Measurements from ENCODE around the gene VEGFC. TPM values are rescaled to one million over a fixed set of nuclear protein-coding genes. Genes with fewer than 3 reads are reported as not detected.

The VEGFC gene
- polyA plus RNA-seq, 1 donor from 2014 or later: 0.63 TPM

DNA sequence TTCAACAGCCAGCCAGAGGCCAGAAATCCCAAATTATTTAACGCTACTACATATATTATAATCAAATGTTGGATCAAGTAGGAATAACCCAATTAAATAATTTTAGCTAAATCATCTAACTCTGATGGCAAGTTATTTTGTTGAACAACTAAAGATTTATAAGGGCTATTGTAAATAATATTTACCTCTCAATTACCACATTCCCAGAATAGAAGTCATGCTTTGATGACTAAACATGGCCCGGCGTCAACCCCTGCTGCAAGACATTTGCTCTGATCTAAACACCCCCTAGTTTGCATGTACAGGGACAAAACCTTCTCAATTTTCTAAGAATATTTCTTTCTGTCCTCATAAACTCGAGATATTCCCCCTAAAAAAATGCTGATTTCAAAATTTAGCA lies 14.2 kb downstream of the VEGFC start:
- no peaks in the 10 kb centered on the region for H4K20me1 ChIP-seq (ENCODE audit: insufficient read depth)
- no peaks in the 10 kb centered on the region for H3K79me2 ChIP-seq (replicated peaks; ENCODE audit: insufficient read depth, low read length)
- H3K4me2 ChIP-seq (ENCODE audit: low read length): no peak overlapping the region
- no peaks in the 10 kb centered on the region for H3K9me2 ChIP-seq (ENCODE audit: insufficient read depth, low read length)
- H3K36me3 ChIP-seq (ENCODE audit: insufficient read depth, low read length): no peaks in the 10 kb centered on the region
- H3K27ac ChIP-seq (ENCODE audit: low read length): no peak overlapping the region
- no peak overlapping the region for H3K9ac ChIP-seq (ENCODE audit: low read length)
- no peak for TF ChIP-seq TAF1 (IDR thresholded peaks at IDR 0.05; ENCODE audit: low read depth)
- no peak overlapping the region for H2AFZ ChIP-seq (ENCODE audit: low read depth, low read length)
- H3K27me3 ChIP-seq (ENCODE audit: insufficient read depth, low read depth, low read length): no peaks in the 10 kb centered on the region
- no peak overlapping the region for H3K4me3 ChIP-seq (ENCODE audit: low read length)
- no peaks in the 10 kb centered on the region for H3F3A ChIP-seq (ENCODE audit: insufficient read depth, low read length, poor library complexity, severe bottlenecking)
- H3K9me3 ChIP-seq (ENCODE audit: low read length): no peaks in the 10 kb centered on the region

- H3K9ac ChIP-seq (ENCODE audit: low read length): no peak overlapping the region
- no peaks in the 10 kb centered on the region for H3K79me2 ChIP-seq (replicated peaks; ENCODE audit: insufficient read depth, low read length)
- H2AFZ ChIP-seq (ENCODE audit: low read depth, low read length): no peak overlapping the region
- H3F3A ChIP-seq (ENCODE audit: insufficient read depth, low read length, poor library complexity, severe bottlenecking): no peaks in the 10 kb centered on the region
- H3K36me3 ChIP-seq (ENCODE audit: insufficient read depth, low read length): no peaks in the 10 kb centered on the region
- no peak overlapping the region for H3K27ac ChIP-seq (ENCODE audit: low read length)
- no peaks in the 10 kb centered on the region for H4K20me1 ChIP-seq (ENCODE audit: insufficient read depth)
- H3K9me3 ChIP-seq (ENCODE audit: low read length): no peaks in the 10 kb centered on the region
- H3K4me2 ChIP-seq (ENCODE audit: low read length): no peak overlapping the region
- TF ChIP-seq RAD21 (conservative IDR thresholded peaks at IDR 0.05) (no peak), TAF1 (IDR thresholded peaks at IDR 0.05; ENCODE audit: low read depth) (no peak), POLR2AphosphoS5 (IDR thresholded peaks at IDR 0.05) (no peak)
- no peaks in the 10 kb centered on the region for H3K27me3 ChIP-seq (ENCODE audit: insufficient read depth, low read depth, low read length)
- no peaks in the 10 kb centered on the region for H3K9me2 ChIP-seq (ENCODE audit: insufficient read depth, low read length)
- no peak overlapping the region for H3K4me3 ChIP-seq (ENCODE audit: low read length)
Measured at GRCh38 chr4:176778063-176778462, 14.7 kb downstream of the VEGFC start.

- Histone ChIP-seq H3K79me2 (replicated peaks; ENCODE audit: insufficient read depth, low read length) (no peaks in the 10 kb centered on the region), H2AFZ (ENCODE audit: low read depth, low read length) (no peak overlapping the region), H3F3A (ENCODE audit: insufficient read depth, low read length, poor library complexity, severe bottlenecking) (no peaks in the 10 kb centered on the region), H3K27me3 (ENCODE audit: insufficient read depth, low read depth, low read length) (no peaks in the 10 kb centered on the region), H3K9me2 (ENCODE audit: insufficient read depth, low read length) (no peaks in the 10 kb centered on the region), H3K4me2 (ENCODE audit: low read length) (no peak overlapping the region), H3K36me3 (ENCODE audit: insufficient read depth, low read length) (no peaks in the 10 kb centered on the region), H3K9me3 (ENCODE audit: low read length) (no peaks in the 10 kb centered on the region), H3K4me3 (ENCODE audit: low read length) (no peak overlapping the region), H3K9ac (ENCODE audit: low read length) (no peak overlapping the region), H4K20me1 (ENCODE audit: insufficient read depth) (no peaks in the 10 kb centered on the region), H3K27ac (ENCODE audit: low read length) (no peak overlapping the region)
- no peak for TF ChIP-seq CTCF (IDR thresholded peaks at IDR 0.05; ENCODE audit: poor library complexity, severe bottlenecking)
- TF ChIP-seq TAF1 (IDR thresholded peaks at IDR 0.05; ENCODE audit: low read depth): no peak
- no peak for TF ChIP-seq EZH2 (IDR thresholded peaks at IDR 0.05; ENCODE audit: borderline replicate concordance, insufficient read depth, low read length, poor library complexity, severe bottlenecking)
- TF ChIP-seq, protein P1, sequence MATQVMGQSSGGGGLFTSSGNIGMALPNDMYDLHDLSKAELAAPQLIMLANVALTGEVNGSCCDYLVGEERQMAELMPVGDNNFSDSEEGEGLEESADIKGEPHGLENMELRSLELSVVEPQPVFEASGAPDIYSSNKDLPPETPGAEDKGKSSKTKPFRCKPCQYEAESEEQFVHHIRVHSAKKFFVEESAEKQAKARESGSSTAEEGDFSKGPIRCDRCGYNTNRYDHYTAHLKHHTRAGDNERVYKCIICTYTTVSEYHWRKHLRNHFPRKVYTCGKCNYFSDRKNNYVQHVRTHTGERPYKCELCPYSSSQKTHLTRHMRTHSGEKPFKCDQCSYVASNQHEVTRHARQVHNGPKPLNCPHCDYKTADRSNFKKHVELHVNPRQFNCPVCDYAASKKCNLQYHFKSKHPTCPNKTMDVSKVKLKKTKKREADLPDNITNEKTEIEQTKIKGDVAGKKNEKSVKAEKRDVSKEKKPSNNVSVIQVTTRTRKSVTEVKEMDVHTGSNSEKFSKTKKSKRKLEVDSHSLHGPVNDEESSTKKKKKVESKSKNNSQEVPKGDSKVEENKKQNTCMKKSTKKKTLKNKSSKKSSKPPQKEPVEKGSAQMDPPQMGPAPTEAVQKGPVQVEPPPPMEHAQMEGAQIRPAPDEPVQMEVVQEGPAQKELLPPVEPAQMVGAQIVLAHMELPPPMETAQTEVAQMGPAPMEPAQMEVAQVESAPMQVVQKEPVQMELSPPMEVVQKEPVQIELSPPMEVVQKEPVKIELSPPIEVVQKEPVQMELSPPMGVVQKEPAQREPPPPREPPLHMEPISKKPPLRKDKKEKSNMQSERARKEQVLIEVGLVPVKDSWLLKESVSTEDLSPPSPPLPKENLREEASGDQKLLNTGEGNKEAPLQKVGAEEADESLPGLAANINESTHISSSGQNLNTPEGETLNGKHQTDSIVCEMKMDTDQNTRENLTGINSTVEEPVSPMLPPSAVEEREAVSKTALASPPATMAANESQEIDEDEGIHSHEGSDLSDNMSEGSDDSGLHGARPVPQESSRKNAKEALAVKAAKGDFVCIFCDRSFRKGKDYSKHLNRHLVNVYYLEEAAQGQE (IDR thresholded peaks at IDR 0.05; ENCODE audit: borderline replicate concordance): no peak
- TF ChIP-seq MXI1 (conservative IDR thresholded peaks at IDR 0.05; ENCODE audit: poor library complexity, severe bottlenecking): no peak
- TF ChIP-seq SMC3 (conservative IDR thresholded peaks at IDR 0.05; ENCODE audit: poor library complexity): no peak
- no peak for TF ChIP-seq EP300 (conservative IDR thresholded peaks at IDR 0.05; ENCODE audit: poor library complexity, severe bottlenecking)
Measured at GRCh38 chr4:176775338-176775737, 17.4 kb downstream of the VEGFC start.

Data from neural cell (in vitro differentiated cells).